Measurements from ENCODE around the gene SUB1.

GRCh38 chr5:32597041-32597629, 11.8 kb downstream of the SUB1 start:
- TF ChIP-seq, protein P1, sequence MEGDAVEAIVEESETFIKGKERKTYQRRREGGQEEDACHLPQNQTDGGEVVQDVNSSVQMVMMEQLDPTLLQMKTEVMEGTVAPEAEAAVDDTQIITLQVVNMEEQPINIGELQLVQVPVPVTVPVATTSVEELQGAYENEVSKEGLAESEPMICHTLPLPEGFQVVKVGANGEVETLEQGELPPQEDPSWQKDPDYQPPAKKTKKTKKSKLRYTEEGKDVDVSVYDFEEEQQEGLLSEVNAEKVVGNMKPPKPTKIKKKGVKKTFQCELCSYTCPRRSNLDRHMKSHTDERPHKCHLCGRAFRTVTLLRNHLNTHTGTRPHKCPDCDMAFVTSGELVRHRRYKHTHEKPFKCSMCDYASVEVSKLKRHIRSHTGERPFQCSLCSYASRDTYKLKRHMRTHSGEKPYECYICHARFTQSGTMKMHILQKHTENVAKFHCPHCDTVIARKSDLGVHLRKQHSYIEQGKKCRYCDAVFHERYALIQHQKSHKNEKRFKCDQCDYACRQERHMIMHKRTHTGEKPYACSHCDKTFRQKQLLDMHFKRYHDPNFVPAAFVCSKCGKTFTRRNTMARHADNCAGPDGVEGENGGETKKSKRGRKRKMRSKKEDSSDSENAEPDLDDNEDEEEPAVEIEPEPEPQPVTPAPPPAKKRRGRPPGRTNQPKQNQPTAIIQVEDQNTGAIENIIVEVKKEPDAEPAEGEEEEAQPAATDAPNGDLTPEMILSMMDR (IDR thresholded peaks at IDR 0.05): no peak
- no peak for TF ChIP-seq POLR2A (IDR thresholded peaks at IDR 0.05)

Data from uterus (tissue), 2 donors.